ENCODE data around the gene MED25.

The MED25 gene

DNA sequence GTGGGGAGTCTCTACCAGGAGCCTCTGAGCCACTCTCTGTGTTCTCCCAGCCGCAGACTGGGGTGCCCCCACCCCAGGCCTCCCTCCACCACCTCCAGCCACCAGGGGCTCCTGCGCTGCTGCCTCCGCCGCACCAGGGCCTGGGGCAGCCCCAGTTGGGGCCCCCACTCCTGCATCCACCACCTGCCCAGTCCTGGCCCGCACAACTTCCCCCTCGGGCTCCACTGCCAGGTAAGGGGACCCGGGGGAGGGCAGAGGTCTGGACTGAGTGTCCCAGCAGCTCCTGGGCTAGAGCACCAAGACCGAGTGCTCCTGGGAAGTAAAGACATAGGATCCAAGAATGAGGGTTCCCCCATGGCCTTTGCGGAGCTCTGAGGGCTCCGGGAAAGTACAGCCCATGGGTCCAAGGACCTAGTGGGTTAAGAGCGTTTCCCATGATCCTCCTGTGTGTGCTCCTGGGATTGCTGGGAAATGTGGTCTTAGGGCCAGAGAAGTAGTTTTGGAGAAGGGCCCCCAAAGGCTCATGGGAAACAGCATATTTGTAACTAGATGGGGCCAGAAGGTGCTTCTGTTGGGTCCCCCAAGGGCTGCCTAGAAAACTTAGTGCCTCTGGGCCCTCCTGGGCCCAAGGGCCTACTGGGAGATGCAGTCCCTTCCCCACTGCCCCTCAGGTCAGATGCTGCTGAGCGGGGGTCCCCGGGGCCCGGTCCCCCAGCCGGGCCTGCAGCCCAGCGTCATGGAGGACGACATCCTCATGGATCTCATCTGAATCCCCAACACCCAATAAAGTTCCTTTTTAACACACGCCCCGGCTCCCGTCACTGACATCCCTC is 18.3 kb downstream of the MED25 start:
- TF ChIP-seq, protein P1, sequence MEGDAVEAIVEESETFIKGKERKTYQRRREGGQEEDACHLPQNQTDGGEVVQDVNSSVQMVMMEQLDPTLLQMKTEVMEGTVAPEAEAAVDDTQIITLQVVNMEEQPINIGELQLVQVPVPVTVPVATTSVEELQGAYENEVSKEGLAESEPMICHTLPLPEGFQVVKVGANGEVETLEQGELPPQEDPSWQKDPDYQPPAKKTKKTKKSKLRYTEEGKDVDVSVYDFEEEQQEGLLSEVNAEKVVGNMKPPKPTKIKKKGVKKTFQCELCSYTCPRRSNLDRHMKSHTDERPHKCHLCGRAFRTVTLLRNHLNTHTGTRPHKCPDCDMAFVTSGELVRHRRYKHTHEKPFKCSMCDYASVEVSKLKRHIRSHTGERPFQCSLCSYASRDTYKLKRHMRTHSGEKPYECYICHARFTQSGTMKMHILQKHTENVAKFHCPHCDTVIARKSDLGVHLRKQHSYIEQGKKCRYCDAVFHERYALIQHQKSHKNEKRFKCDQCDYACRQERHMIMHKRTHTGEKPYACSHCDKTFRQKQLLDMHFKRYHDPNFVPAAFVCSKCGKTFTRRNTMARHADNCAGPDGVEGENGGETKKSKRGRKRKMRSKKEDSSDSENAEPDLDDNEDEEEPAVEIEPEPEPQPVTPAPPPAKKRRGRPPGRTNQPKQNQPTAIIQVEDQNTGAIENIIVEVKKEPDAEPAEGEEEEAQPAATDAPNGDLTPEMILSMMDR (IDR thresholded peaks at IDR 0.05; ENCODE audit: low read depth, low read length): no peak
- DNase-seq (ENCODE audit: extremely low read depth, low read depth): no peak

DNA sequence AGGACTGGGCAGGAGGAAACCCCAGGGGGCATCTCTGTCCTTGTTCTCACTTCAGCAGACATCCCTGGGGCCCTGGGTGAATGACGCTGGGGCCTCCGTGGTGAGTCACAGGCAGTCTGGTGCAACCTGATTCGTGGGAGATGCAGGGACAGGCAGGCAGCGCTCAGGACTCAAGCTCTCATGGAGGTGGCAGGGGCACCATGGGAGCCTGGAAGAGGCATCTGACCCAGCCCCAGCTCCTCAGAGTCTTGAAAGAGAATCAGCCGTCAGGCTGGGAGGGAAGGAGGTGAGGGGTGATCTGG is 18.9 kb downstream of the MED25 start:
- DNase-seq (ENCODE audit: extremely low read depth, low read depth): no peak
- TF ChIP-seq, protein P1 (IDR thresholded peaks at IDR 0.05; ENCODE audit: low read depth, low read length): no peak

DNA sequence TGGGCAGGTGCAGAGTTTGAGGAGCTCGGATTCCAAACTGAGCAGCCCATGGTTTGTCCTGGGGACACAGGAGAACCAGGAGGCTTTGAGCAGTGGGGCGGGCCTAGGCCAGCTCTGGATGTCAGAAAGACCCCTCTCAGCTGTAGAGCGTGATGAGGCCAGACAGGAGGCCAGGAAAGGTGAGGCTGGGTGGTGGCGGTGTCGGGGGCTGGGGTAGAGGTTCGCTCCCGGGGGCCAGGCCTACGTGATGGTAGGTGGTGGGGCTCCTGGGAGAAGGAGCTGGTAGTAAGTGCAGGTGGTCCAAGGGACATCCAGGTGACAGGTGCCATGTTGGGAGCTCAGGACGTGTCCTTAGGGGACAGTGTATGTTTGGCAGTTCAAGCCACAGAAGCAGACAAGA is 19.3 kb downstream of the MED25 start:
- TF ChIP-seq, protein P1 (IDR thresholded peaks at IDR 0.05; ENCODE audit: low read depth, low read length): no peak
- no peak for DNase-seq (ENCODE audit: extremely low read depth, low read depth)

DNA sequence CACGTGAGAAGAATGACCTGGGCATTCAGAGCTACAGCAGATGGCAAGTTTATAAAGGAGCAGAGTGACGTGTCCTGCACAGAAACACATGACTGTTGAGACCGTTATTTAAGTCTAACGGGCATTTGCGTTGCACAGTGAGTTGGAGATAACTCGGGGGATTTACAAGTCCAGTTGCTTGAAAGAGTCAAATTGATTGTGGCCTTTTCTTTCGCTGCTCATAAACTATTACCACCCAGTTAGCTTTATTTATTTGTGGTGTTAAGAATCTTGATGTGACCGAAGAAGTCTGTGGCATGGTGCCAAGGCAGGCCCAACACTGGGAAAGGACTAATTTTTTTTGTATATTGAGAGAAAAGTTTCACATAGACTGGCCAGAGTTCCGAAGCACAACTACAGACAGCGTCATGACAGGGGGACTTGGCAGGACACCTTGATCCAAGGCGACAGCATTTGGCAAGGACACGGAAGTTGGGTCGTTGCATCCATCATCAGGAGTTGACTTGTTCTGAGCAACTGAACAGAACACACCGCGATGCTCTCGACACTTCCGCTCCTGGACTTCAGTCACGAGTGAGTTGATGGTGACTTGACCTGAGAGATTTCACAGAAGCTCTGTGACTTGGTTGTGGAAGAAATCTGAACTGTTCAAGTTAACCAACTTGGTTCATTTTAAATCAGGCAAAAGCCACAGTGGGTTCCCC is 20.9 kb downstream of the MED25 start:
- TF ChIP-seq, protein P1 (IDR thresholded peaks at IDR 0.05; ENCODE audit: low read depth, low read length): no peak
- no peak for DNase-seq (ENCODE audit: extremely low read depth, low read depth)

DNA sequence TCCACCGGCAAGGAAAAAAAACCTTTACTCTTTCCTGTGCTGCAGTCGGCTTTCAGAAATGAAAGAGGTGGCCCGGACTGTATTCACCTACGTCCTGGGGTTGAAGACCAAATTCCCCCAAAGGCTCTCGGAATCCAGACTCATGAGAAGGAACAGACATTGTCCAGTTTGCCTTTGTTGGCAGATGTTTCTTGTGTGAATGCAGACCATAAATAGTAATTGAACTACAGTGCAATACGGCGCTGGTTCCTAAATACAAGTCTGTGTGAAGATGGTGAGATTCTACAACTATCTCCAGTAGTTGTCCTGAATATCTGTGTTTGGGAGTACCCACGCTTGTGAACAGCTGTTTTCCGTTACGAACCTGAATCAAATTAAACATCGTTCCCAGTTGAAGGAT is 21.6 kb downstream of the MED25 start:
- no peak for DNase-seq (ENCODE audit: extremely low read depth, low read depth)
- TF ChIP-seq, protein P1 (IDR thresholded peaks at IDR 0.05; ENCODE audit: low read depth, low read length): no peak

DNA sequence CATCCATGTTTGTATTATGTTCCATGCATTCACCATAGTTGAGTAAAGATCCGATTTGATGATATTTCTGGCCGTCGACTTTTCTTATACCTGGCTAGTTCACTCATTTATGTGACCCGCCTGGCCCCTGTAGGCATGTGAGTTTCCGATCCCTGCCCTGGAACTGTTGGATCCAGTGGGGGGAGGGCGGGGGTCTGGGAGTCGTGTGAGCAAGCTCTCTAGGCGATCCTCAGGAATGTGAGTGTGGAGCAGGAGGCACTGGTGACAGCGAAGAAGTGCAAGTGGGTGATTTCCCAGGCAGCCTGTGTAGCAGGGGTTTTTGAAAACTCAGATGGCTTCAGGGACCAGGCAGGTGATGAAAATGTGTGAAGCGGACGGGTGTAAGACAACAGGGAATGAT is 22.2 kb downstream of the MED25 start:
- TF ChIP-seq, protein P1 (IDR thresholded peaks at IDR 0.05; ENCODE audit: low read depth, low read length): no peak
- DNase-seq (ENCODE audit: extremely low read depth, low read depth): no peak

DNA sequence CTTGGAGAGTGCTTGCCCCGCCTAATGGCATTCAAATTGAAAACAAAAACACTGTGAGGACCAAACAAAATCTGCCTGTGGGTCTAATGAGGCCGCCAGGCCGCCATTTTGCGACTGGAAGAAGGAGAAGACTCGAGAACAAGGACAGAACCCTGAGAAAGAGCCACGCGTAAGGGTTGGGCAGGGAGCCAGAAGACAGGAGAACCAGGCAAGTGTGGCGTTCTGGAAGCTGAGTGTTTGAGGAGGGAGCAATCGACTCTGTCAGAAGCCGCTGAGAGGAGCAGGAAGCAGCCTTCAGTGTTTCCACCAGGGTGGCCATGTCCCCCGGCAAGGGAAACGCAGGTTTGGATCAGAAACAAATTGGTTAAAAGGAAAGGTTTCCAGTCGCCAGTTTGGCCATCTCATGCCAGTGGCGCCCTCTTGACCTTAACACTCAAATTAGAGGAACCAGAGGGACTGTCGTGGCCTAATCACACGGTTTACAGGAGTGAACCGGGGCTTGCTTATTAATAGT is 22.7 kb downstream of the MED25 start:
- no peak for DNase-seq (ENCODE audit: extremely low read depth, low read depth)
- TF ChIP-seq, protein P1 (IDR thresholded peaks at IDR 0.05; ENCODE audit: low read depth, low read length): no peak
